ENCODE data around the gene NPR1. TPM values are rescaled to one million over a fixed set of nuclear protein-coding genes. Genes with fewer than 3 reads are reported as not detected.

The NPR1 gene
- total RNA-seq, 1 donor from 2014 or later = 187 TPM

- no peaks in the 10 kb centered on the region for H3K9me3 ChIP-seq
- peak within 1 kb of the TSS; percentile 97 to 98 for H3K27ac ChIP-seq
- peak within 1 kb of the TSS; percentile 68 to 83 for H3K4me3 ChIP-seq
- TF ChIP-seq CTCF (IDR thresholded peaks at IDR 0.05) = no peak
- H3K27me3 ChIP-seq = no peaks in the 10 kb centered on the region
- DNase-seq (ENCODE audit: low spot score in 2 of 2) = peak; percentile 99 to 100
- peaks cover 0 to 33% of the 10 kb centered on the region in 2 donors for H3K4me1 ChIP-seq
- intact Hi-C loops (cut with DNase I) = loop anchor here (1.0 kb wide), 2 partner anchors 22 to 29 kb away; no protein-coding TSS in a partner anchor
- no peaks in the 10 kb centered on the region for H3K36me3 ChIP-seq
These were observed 49.2 kb downstream of the NPR1 start, which contains the start of gene INTS3 for GRCh38 chr1:153727463-153728304. Gene INTS3 (plus strand): TSS chr1:153728050. CDS start chr1:153728635, 585 bp downstream.

- Histone ChIP-seq H3K4me3 (peak overlapping the region; percentile 68 to 83), H3K36me3 (no peaks in the 10 kb centered on the region), H3K4me1 (peaks cover 0 to 36% of the 10 kb centered on the region in 2 donors), H3K27me3 (no peaks in the 10 kb centered on the region), H3K27ac (peak overlapping the region; percentile 97 to 98), H3K9me3 (no peaks in the 10 kb centered on the region)
- DNase-seq (ENCODE audit: low spot score in 2 of 2) = peak in 1 of 2 donors; percentile 73
- TF ChIP-seq CTCF (IDR thresholded peaks at IDR 0.05) = no peak
- intact Hi-C loops (cut with DNase I) = loop anchor here (1.0 kb wide), 1 partner anchor 21 kb away; no protein-coding TSS in a partner anchor
These were observed 50.0 kb downstream of the NPR1 start for GRCh38 chr1:153728305-153729066.

- H3K4me1 ChIP-seq = peaks cover 4 to 52% of the 10 kb centered on the region in 2 donors
- peak overlapping the region; percentile 97 to 98 for H3K27ac ChIP-seq
- no peaks in the 10 kb centered on the region for H3K36me3 ChIP-seq
- DNase-seq (ENCODE audit: low spot score in 2 of 2) = no peak
- no peaks in the 10 kb centered on the region for H3K9me3 ChIP-seq
- no peaks in the 10 kb centered on the region for H3K27me3 ChIP-seq
- TF ChIP-seq CTCF (IDR thresholded peaks at IDR 0.05) = no peak
- H3K4me3 ChIP-seq = peak overlapping the region in 1 of 2 donors; percentile 0
- intact Hi-C loops (cut with DNase I) = no loop called here
These were observed 52.0 kb downstream of the NPR1 start for GRCh38 chr1:153730468-153730988.

GRCh38 chr1:153733970-153734369, 55.5 kb downstream of the NPR1 start:
- Histone ChIP-seq H3K4me1 (peaks cover 4 to 51% of the 10 kb centered on the region in 2 donors), H3K27ac (peak overlapping the region; percentile 57 to 64), H3K36me3 (peaks cover 0 to 1% of the 10 kb centered on the region in 2 donors), H3K9me3 (no peaks in the 10 kb centered on the region), H3K4me3 (no peak overlapping the region), H3K27me3 (no peaks in the 10 kb centered on the region)
- intact Hi-C loops (cut with DNase I) = no loop called here
- TF ChIP-seq CTCF (IDR thresholded peaks at IDR 0.05) = no peak
- no peak for DNase-seq (ENCODE audit: low spot score in 2 of 2)

- no peaks in the 10 kb centered on the region for H3K27me3 ChIP-seq
- intact Hi-C loops (cut with DNase I) = no loop called here
- DNase-seq (ENCODE audit: low spot score in 2 of 2) = no peak
- peak overlapping the region; percentile 57 to 64 for H3K27ac ChIP-seq
- peaks cover 4 to 46% of the 10 kb centered on the region in 2 donors for H3K4me1 ChIP-seq
- no peak overlapping the region for H3K4me3 ChIP-seq
- TF ChIP-seq CTCF (IDR thresholded peaks at IDR 0.05) = no peak
- peaks cover 0 to 5% of the 10 kb centered on the region in 2 donors for H3K36me3 ChIP-seq
- no peaks in the 10 kb centered on the region for H3K9me3 ChIP-seq
These were observed 56.1 kb downstream of the NPR1 start for GRCh38 chr1:153734396-153735089.
